HG03095 (cell line): ENCODE results near the gene KCNQ2.
"Not testable (repeated sequence)": the region's sequence is repeated elsewhere in the genome, so short reads cannot be mapped to it uniquely, and the experiment has no call there.

Experiments used
- ATAC-seq: cut with Tn5 transposase; IDR thresholded peaks from one replicate; pipeline ENCODE4 v1.9.1; 2021; ENCODE audit warnings: moderate library complexity; ENCODE audit not compliant: unreplicated experiment

Gene KCNQ2

GRCh38 chr20:63394069-63394919 is 78.2 kb downstream of the KCNQ2 start:
- ATAC-seq: no peak

- no peak for ATAC-seq
These were observed 78.9 kb downstream of the KCNQ2 start for GRCh38 chr20:63393566-63393965.

GRCh38 chr20:63392465-63393365 is 79.7 kb downstream of the KCNQ2 start:
- ATAC-seq: no peak

- ATAC-seq: no peak
These were observed 84.5 kb downstream of the KCNQ2 start for GRCh38 chr20:63387917-63388316.

- no peak for ATAC-seq
These were observed 85.1 kb downstream of the KCNQ2 start for GRCh38 chr20:63387393-63387792.

- no peak for ATAC-seq
These were observed 86.0 kb downstream of the KCNQ2 start for GRCh38 chr20:63386491-63386890.

GRCh38 chr20:63385819-63386218 is 86.6 kb downstream of the KCNQ2 start:
- ATAC-seq: no peak

GRCh38 chr20:63384336-63384735 is 88.1 kb downstream of the KCNQ2 start:
- no peak for ATAC-seq

GRCh38 chr20:63383556-63383955 is 88.9 kb downstream of the KCNQ2 start:
- no peak for ATAC-seq

- ATAC-seq: no peak
These were observed 89.7 kb downstream of the KCNQ2 start for GRCh38 chr20:63382551-63383300.

GRCh38 chr20:63381781-63382431 is 90.5 kb downstream of the KCNQ2 start:
- ATAC-seq: no peak

- no peak for ATAC-seq
These were observed 92.0 kb downstream of the KCNQ2 start for GRCh38 chr20:63380346-63380870.

- not testable (repeated sequence) for ATAC-seq
These were observed 92.6 kb downstream of the KCNQ2 start for GRCh38 chr20:63379872-63380271.

- ATAC-seq: no peak
These were observed 93.2 kb downstream of the KCNQ2 start for GRCh38 chr20:63379296-63379695.

- no peak for ATAC-seq
These were observed 93.8 kb downstream of the KCNQ2 start for GRCh38 chr20:63378626-63379025.

- no peak for ATAC-seq
These were observed 94.5 kb downstream of the KCNQ2 start for GRCh38 chr20:63377951-63378381.

- ATAC-seq: no peak
These were observed 95.1 kb downstream of the KCNQ2 start for GRCh38 chr20:63377256-63377941.

GRCh38 chr20:63376283-63377250 is 95.9 kb downstream of the KCNQ2 start:
- ATAC-seq: no peak

- no peak for ATAC-seq
These were observed 97.0 kb downstream of the KCNQ2 start for GRCh38 chr20:63375438-63375837.
